ENCODE results near the gene PRKN.

The PRKN gene

DNA sequence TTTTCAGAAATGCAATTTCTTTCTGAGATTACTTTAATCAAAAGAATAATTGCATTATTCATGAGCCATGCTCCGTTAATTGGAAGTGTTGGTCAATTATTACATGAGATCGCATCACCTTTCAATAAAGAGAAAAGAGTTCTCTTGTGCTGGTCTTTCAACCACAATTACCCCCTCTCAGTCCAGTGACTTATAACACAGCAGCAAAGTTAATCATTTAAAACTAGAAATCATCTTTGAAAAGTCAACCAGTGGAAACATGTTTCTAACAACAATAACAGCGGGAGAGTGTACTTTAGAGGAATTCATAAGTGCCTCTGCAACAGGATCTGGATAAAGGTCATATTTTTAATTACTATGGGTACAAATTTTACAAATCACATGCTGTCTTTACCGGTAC, 1069.4 kb downstream of the PRKN start:
- no peak for DNase-seq (ENCODE audit: low read depth)

DNA sequence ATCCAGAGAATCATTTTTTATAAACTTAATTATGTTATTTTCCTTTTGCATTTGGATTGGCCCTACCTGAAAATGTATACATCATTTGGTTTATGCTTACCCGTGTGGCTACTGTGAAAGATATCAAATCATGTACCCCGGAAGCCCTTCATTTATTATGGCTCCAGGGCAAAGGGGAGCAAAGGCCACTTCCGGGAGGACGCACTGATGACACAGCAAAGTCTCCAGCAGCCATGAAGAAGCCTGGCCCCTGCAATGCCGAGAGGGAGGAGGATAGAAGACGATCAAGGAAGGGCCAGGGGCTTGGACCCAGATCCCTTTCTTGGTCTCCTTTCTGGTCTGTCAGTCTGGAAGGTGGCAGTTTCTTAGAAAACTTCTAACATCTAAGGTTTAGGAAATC, 1073.4 kb downstream of the PRKN start:
- DNase-seq (ENCODE audit: low read depth): no peak

DNA sequence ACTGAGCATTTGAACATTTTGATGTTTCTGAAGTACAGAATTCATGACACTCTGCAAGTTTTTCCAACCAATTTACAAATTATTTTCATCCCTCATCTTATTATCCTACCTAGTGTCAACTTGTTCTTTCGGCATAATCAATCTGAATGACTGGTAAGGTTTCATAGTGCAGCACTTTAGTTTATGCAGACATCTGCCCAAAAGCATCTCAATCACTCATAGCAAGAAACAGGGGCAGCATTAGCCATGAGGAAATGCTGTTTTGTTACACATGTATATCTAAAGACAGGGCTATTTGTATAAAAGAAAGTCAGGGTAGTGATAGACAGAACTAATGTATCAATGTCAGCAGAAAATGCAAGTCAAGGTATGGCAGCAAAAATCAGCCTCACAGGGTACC, 1075.6 kb downstream of the PRKN start:
- DNase-seq (ENCODE audit: low read depth): no peak

DNA sequence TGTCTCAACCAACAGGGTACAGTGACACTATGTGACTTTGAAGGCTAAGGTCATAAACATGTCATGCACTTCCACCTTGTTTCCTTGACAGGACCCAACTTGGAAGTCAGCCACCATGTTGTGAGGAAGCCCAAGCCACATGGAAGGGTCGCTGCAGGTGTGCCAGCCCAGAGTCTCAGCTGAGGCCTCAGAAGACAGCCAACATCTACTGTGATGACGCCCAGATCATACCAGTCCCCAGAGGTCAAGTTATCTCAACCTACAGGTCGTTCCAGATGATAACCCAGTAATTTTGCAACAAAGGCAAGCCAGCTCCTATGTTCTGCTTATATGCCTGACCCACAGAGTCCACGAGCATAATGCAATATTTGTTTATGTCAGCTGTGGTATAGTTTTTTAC, 1077.7 kb downstream of the PRKN start:
- DNase-seq (ENCODE audit: low read depth): no peak

DNA sequence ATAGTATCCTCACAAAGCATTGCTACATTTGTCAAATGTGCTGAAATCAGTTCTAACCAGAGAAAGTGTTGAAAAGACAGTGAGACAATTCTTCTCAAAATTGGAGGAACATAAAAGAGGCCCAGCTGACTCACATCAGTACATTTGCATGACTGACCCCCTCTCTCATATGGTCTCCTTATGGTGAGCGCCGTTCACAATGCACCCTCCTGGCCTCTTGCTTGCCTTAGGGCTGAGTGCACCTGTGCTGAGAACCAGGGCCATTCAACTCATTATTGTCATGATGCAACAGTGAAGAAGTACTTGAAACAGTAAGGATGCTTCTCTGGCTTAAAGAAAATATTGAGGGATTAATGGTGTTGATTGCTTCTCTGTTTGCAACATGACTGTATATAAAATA, 1078.5 kb downstream of the PRKN start:
- no peak for DNase-seq (ENCODE audit: low read depth)

DNA sequence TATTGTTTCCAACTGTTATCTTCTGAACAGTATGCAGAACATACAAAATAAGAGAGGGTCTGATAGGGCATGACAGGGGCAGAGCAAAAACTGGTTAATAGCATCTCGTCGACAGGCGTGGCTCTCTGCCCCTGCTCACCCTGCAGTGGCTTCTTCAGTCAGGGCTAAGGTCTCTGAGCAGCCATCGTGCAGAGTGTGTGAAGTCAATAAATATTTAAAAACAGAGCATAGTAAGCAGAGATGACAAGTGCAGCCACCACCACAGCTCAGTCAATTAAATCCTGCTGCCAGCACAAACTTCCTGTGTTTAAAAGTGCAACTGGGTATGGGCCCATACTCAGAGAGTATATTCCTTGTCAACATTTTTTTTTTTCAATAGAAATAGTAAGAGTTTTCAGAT, 1080.3 kb downstream of the PRKN start:
- DNase-seq (ENCODE audit: low read depth): no peak

DNA sequence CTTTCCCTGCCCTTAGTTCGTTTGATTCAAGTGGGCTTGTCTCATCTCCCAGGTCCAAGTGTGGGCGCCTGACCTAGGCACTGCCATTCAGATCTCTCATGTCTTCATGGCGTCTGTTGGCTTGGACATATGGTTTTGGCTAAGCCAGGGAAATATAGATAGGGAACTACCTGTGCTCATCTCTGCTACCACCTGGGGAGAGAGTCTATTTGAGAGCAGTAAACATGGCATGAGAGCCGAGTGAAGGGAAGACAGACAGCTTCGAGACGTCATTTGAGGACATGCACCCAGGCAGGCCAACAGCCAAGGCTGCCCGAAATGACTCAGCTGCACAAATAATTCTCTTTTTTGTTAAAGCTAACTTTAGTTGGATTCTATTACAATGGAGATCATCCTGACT, 1083.0 kb downstream of the PRKN start:
- no peak for DNase-seq (ENCODE audit: low read depth)

DNA sequence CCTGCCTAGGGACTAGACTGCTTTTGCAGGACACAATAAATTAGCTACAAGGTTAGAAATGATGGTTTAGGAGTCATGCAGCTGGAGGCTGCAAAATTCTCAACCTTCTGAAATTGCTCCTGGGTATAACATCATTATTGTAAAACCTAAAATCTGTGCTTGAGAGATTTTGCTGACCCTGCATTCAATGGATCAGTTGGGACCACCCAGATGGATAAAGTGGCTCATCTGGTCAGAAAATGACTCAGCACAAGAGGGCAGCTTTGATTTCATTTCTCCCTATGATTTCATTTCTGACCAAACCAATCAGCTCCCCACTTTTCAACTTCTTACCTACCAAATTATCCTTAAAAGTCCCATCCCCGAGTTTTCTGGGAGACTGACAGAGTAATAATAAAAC, 1086.4 kb downstream of the PRKN start:
- no peak for DNase-seq (ENCODE audit: low read depth)

DNA sequence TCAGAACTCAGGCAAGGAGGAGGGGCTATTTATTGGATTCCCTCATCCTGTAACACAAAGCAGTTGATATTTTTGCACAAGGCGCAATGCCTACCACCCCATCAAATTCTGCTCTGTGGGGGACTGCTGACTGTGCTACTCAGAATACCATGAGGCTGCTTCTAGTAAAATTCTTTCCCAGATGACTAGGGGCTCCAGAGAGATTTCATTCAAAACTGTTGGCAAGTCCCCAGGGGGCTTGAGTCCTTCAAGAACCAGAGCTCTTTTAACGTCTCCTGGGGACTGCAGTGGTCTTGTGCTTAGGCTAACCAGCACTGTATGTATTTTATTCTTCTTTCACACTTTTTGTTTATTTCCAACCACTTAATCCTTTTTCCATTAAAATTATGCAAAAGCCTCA, 1087.8 kb downstream of the PRKN start:
- DNase-seq (ENCODE audit: low read depth): no peak

DNA sequence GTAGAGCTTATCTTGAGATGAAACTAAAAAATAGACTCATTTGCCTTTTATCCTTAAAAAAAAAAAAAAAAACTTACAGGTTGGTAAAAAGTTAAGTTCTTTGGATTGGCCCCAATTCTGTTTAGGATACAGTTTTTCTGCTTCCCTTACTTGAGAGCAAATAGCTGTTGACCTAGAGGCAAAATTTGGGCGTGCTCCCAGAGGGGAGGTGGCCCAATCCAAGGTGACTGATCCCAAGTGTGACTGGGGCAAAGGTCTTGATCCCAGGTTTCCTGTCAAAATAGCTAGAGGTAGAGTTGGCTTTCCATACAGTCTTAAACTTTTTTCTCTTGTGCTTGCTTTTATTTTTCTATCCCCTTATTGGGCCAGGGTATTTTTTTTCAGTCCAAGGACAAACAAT, 1089.9 kb downstream of the PRKN start:
- DNase-seq (ENCODE audit: low read depth): no peak

DNA sequence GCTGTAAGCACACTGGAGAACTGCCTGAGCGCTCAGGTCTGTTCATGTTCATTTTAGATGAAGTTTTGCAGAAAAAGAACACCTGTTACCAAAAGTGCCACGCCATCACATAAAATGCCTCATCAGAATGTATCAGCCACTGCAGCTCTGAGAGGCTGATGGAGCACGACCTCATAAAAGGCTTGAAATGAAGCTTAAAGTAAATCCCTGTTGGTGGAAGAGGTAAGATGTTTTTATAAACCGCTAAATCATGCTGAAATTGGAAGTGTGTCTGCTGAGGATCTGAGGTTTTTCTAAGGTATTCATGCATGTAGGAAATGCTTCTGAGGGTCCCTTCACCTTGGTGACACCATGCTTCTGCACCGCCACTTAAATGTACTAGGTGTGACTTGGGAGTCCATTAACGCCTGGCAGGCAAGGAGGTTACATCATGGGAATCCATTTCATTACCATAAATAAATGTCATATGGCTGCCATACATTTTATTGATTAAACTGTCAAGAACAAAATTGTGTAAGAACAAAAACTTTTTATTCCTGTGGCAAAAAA, 1090.6 kb downstream of the PRKN start:
- DNase-seq (ENCODE audit: low read depth): no peak

DNA sequence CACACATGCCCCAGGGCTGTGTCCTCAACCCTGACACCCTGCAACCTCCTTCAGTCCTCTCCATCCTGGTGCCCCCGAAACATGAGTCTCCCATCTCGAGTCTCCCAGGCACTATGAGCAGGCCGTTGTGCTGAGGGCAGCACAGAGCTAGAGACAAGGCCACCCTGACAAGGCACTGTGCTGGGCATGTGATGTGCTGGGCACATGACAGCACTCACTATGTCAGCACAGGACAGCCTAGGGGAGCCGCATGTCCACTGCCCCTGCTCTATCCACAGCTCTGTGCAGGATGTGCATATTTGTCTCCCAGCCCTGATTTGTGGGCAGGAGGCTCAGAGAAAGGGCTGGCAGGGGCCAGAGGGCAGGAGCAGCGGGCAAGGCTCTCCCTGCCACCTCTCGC, 1091.6 kb downstream of the PRKN start:
- no peak for DNase-seq (ENCODE audit: low read depth)

DNA sequence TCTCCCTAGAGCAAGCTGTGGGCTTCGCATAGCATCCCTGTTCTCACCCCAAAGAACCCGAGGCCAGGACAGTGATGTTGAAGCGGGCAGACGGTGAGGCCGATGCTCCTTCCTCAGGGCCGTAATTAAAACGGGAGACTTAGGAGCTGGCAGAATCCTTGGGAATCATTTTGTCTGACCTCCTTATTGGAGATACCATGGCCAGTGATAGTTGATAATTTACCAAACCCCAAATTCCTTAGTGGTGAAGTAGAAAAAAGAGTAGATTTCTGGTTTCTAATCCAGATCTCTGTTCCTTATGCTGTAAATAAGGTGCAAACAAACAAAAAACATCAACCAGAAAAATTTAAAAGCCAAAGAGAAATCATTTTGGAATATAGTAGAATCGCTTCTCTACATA, 1092.7 kb downstream of the PRKN start:
- no peak for DNase-seq (ENCODE audit: low read depth)

DNA sequence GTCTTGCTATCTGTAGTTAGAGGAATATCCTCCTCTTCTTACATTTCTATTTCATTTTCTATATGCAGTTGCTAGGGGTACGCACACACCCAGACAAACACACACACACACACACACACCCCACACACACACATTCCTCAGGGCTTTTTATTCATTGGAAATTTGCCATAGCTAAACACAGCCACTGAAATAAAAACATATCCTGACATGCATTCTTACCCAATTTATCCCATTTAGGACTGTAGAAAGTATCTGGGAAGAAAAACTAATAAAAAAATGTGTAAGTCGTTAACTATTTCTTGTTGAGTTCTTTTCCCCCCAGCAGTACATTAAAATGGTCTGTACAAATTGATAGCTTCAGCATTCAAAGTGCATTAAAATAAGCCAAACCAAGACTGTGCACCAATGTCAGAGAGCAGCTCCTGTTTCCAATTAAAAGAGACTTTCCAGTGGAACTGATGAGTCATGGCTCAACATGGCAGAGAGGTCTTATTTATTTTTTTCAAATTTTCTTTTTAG, 1095.8 kb downstream of the PRKN start:
- DNase-seq (ENCODE audit: low read depth): no peak

DNA sequence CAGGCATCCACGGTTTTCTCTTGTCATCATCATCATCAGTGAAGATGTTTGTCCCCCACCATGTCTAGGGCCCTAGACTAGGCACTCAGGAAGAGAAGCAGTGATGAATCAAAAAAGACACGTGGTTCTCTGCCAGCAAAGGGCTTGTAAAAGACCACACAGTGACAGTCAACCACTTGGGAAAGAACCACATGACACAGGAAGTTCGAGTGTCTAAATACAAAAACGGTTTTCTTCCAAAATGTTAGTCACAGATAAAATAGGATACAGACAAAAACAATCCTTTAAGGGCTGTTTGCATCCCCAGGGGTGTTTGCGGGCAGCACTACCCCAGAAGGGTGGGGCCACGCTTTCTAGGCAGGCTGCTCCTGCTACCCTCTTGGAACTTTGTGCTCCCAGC, 1096.9 kb downstream of the PRKN start:
- no peak for DNase-seq (ENCODE audit: low read depth)

DNA sequence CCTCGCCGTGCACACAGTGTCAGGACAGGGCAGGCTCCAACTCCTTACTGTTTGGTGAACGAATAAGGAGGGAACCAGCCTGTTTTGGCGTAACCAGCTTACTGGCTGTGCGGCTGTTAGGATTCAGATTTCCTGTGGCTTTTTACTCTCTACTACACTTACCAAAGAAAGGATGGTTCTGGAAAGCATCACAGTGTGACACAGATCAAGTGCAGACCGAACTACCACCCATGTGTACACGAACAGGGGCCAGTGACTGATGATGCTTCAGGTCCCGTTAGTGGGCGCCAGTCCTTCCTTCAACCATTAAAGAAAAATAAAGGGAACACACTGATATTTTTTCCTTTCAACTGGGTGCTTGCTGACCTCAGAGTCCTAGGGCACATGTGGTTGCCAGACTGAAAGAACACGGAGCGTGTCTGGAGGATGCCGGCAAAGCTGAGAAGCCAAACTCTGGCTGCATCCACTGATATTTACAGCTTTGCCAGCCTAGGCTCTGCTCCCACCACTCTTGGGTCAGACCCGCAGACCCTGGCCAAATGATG, 1101.4 kb downstream of the PRKN start:
- DNase-seq (ENCODE audit: low read depth): no peak

DNA sequence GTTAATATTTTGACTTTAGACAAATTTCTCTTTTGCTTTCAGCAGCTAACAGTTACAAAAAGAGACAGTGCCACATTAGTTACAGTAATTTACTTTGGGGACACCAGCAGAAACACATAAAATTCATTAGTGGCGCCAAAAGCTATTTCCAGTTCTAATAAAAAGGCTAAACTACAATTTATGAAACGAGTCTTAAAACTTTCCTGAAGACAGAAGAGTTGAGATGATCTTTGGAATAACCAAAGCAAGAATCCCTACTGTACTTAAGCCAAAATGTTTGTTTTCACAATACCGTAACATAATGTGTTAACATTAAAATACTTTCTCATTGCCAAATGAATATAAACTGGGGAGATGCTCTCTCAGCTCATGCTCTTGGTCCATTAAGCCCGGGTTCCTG, 1103.5 kb downstream of the PRKN start:
- DNase-seq (ENCODE audit: low read depth): no peak

DNA sequence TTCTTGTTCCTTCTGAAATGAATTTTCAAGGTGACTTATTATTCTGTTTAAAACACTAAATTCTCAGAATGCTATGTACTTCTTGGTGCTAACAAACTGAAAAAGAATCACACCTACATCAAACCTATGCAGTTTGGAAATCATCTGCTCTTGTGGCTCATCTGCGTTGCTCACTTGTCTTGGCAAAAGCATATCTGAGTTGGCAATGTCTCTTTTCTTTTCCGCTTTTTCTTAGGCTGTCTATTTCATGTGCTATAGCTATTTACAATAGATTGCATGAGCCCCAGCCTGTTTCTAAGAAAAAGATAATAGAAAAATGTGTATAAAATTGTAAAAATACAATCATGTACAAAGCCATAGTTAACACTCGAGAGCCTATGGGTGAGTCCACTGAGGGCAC, 1104.8 kb downstream of the PRKN start:
- DNase-seq (ENCODE audit: low read depth): no peak

DNA sequence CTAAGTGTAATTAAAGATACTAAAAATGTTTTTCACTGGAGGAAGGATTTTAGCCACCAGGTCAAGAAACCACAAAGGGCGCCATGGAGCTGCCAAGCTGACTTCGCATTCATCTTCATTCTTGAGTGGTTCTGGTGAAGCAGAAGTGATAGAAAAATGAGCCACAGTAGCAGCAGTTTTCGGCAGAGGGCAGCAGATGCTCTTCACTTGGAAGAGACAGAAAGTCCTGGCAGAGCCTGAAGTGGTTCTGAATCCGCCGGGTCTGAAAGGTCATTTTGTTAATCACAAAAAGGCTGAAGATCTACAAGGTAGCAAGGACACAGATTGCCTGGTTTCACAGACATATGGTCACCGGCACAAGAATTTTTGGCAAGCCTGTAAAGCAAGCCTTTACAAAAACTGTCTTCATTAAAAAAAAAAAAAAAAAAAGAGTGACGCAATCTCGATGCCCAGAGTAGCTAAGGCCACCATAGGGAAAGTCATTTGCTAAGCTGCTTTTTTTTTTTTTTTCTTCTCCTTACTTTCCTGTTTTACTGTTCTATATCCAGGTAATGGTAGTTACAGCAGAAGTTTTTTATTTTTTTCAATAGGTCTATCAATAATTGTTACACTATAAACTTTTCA, 1108.6 kb downstream of the PRKN start:
- no peak for DNase-seq (ENCODE audit: low read depth)

DNA sequence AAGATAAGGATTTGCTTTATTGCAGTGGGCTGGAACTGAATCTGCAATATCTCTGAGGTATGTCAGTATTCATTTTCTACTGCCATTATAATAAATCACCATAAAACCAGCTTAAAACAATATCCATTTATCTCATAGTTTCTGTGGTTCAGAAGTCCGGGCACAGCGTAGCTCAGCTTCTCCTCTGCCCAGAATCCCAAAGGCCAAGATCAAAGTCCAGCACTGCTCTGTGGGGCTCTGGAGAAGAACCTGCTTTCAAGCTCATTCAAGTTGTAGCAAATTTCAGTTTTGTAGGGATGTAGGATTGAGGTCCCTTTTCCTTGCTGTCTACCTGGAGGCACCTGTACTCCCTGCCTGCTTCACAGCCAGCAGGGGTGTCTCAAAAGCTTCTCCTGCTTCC, 1113.9 kb downstream of the PRKN start:
- no peak for DNase-seq (ENCODE audit: low read depth)

DNA sequence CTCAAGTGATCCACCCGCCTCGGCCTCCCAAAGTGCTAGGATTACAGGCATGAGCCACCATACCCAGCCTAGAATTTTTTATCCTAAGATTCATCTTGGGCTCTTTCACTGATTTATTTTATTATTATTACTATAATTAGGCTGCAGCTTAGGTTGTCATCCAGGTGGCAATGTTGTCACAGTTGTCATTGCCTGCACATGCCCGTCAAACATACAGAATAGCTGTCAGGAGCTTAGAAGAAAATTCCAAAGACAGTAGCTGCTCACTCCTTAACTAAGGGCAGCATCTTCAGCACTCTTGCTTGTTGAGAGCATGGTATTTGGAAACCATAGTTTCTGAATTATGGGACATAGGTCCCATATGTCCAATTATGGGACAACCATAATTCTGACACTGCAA, 1118.8 kb downstream of the PRKN start:
- no peak for DNase-seq (ENCODE audit: low read depth)

DNA sequence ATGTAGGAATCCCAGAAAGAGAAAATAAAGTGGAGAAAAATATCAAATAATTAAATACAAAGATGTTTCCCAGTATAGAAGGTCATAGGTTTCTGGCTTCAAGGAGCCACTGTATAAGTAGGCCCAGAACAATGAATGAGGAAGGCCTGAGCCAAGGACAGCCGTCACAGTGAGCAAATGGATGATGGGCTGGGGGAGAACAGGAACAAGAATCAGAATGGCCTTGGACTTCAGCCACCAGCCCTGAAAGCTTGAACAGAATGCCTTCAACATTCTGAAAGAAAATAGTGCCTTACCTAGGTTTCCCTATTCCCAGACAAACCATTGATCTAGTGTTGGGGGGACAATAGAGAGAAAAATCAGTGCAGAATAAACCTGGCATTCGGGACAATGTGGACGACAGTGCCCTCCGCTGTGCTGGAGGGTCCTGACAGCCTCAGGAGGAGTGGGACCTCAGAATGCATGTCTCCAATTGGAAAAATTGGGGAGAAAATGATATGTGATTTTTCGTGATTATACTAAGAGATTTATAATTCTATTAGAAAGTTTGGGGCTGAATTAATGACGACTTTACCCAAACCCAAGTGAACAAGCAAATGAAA, 1119.8 kb downstream of the PRKN start:
- DNase-seq (ENCODE audit: low read depth): no peak

DNA sequence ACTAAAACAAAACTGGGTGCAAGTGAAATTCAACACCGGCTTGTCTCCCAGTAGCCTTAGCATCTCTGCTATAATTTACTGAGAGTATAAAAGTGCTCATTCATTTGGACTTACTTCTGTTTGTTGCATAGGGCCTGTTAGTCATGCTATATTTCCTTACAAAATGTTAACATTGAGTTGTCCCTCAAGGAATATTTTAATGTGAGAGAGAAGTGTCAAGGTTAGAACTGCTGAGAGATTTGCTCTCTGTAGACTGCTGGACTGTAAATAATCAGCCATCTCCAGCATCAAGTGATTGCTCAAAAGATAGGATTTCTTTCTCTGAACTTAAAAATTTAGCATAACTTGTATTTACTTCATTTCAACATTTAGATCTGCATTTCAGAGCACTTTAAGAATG, 1125.2 kb downstream of the PRKN start:
- no peak for DNase-seq (ENCODE audit: low read depth)

DNA sequence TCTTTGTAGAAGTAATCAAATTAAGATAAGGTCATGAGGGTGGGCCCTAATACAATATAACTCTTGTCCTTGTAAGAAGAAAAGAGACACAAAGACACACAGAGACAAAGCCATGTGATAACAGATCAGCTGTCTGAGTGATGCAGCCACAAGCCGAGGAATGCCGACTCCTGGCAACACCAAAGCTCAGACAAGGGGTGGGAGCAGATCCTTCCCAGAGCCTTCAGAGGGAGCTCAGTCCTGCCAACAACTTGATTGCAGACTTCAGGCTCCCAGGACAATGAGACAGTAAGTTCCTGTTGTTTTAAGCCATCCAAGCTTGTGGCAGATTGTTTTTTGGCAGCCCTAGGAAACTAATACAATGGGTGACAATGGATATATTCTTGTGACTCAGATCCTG, 1128.7 kb downstream of the PRKN start:
- no peak for DNase-seq (ENCODE audit: low read depth)
